Measurements from ENCODE around the gene TOP2A. TPM values are rescaled to one million over a fixed set of nuclear protein-coding genes. Genes with fewer than 3 reads are reported as not detected.

The TOP2A gene
- total and polyA plus RNA-seq, 3 donors from 2014 or later: 65.0 to 94.9 (median 75.3) TPM

GRCh38 chr17:40358323-40359038 lies 59.2 kb downstream of the TOP2A start:
- intact Hi-C loops (cut with DNase I; ENCODE audit: low total_unique reads): no loop called here
- Histone ChIP-seq H3K27me3 (no peaks in the 10 kb centered on the region), H3K4me1 (peaks cover 36% of the 10 kb centered on the region), H3K4me3 (no peak overlapping the region), H3K9me3 (no peaks in the 10 kb centered on the region), H3K36me3 (ENCODE audit: low read depth, missing control alignments) (no peaks in the 10 kb centered on the region), H3K27ac (peak overlapping the region in 1 of 2 donors; percentile 83)
- WGBS, 2 donors: 13 to 14% methylated on average over 17 of the region's 17 CpGs
- DNase-seq: peak; percentile 97
- TF ChIP-seq POLR2A (IDR thresholded peaks at IDR 0.05): no peak
- peak; percentile 98 to 99 (median 98) for TF ChIP-seq CTCF (IDR thresholded peaks at IDR 0.05)

- no peak overlapping the region for H3K4me3 ChIP-seq
- H3K9me3 ChIP-seq: no peaks in the 10 kb centered on the region
- no peak for DNase-seq
- H3K36me3 ChIP-seq (ENCODE audit: low read depth, missing control alignments): no peaks in the 10 kb centered on the region
- WGBS, 2 donors: 59 to 69% methylated on average over 12 to 19 of the region's 19 CpGs
- no peaks in the 10 kb centered on the region for H3K27me3 ChIP-seq
- TF ChIP-seq POLR2A (IDR thresholded peaks at IDR 0.05): no peak
- TF ChIP-seq CTCF (IDR thresholded peaks at IDR 0.05): no peak
- H3K4me1 ChIP-seq: peaks cover 37% of the 10 kb centered on the region
- intact Hi-C loops (cut with DNase I; ENCODE audit: low total_unique reads): no loop called here
- peak overlapping the region; percentile 74 to 83 for H3K27ac ChIP-seq
These were observed 60.5 kb downstream of the TOP2A start for GRCh38 chr17:40356990-40357881.

- Histone ChIP-seq H3K4me1 (peaks cover 46% of the 10 kb centered on the region), H3K27ac (peak overlapping the region; percentile 74 to 83), H3K27me3 (no peaks in the 10 kb centered on the region), H3K9me3 (no peaks in the 10 kb centered on the region), H3K4me3 (no peak overlapping the region), H3K36me3 (ENCODE audit: low read depth, missing control alignments) (no peaks in the 10 kb centered on the region)
- intact Hi-C loops (cut with DNase I; ENCODE audit: low total_unique reads): no loop called here
- peak; percentile 79 for DNase-seq
- TF ChIP-seq POLR2A (IDR thresholded peaks at IDR 0.05) (no peak), CTCF (IDR thresholded peaks at IDR 0.05) (no peak)
- 54 to 60% methylated on average over 13 to 32 of the region's 33 CpGs for WGBS, 2 donors
These were observed 61.6 kb downstream of the TOP2A start for GRCh38 chr17:40355804-40356758.

GRCh38 chr17:40355123-40355803 lies 62.4 kb downstream of the TOP2A start:
- Histone ChIP-seq H3K27me3 (no peaks in the 10 kb centered on the region), H3K4me3 (no peak overlapping the region), H3K9me3 (no peaks in the 10 kb centered on the region), H3K36me3 (ENCODE audit: low read depth, missing control alignments) (no peaks in the 10 kb centered on the region), H3K4me1 (peaks cover 50% of the 10 kb centered on the region), H3K27ac (peak overlapping the region; percentile 74 to 83)
- intact Hi-C loops (cut with DNase I; ENCODE audit: low total_unique reads): no loop called here
- peak; percentile 84 for DNase-seq
- TF ChIP-seq CTCF (IDR thresholded peaks at IDR 0.05): peak; percentile 95 to 98 (median 96)
- no peak for TF ChIP-seq POLR2A (IDR thresholded peaks at IDR 0.05)
- WGBS, 2 donors: 40% methylated on average over 18 to 29 of the region's 29 CpGs

All from testis (tissue), 3 donors.